HepG2 (cell line): ENCODE measurements around the gene SYP. TPM values are rescaled to one million over a fixed set of nuclear protein-coding genes. Genes with fewer than 3 reads are reported as not detected.
A peak's percentile ranks its signal among the peaks of the same experiment; 100 is the strongest.

ENCODE experiments used
- AHR ChIP-seq: IDR thresholded peaks from 2 replicates; pipeline ENCODE4 v1.6.1; 2018; ENCODE audit warnings: missing genetic modification reagents, missing compliant biosample characterization
- ATF7 ChIP-seq, 2 experiments: fragments of 450-650 bp in 1 of 2; sonication (generic) in 1 of 2; formaldehyde crosslinking in 1 of 2; IDR thresholded peaks; 2 replicates each; pipeline versions ENCODE4 v1.4.0 to v1.6.1; 2016 to 2020; ENCODE audit warnings: antibody characterized with exemption in 1 of 2, mild to moderate bottlenecking in 1 of 2, missing genetic modification reagents in 1 of 2
- FOXJ3 ChIP-seq: sonication (generic); formaldehyde crosslinking; IDR thresholded peaks from 2 replicates; pipeline ENCODE4 v1.4.0; 2020; ENCODE audit warnings: missing genetic modification reagents, mild to moderate bottlenecking, borderline replicate concordance
- GATAD1 ChIP-seq: IDR thresholded peaks from 2 replicates; pipeline ENCODE4 v1.6.1; 2016; ENCODE audit warnings: missing genetic modification reagents, missing compliant biosample characterization
- HMGXB3 ChIP-seq: sonication (generic); formaldehyde crosslinking; IDR thresholded peaks from 2 replicates; pipeline ENCODE4 v1.4.0; 2020; ENCODE audit warnings: missing genetic modification reagents, borderline replicate concordance
- HOMEZ ChIP-seq: IDR thresholded peaks from 2 replicates; pipeline ENCODE4 v1.6.1; 2016; ENCODE audit warnings: low read depth
- JDP2 ChIP-seq: sonication (generic); formaldehyde crosslinking; IDR thresholded peaks from 2 replicates; pipeline ENCODE4 v1.8.1; 2022; ENCODE audit warnings: missing genetic modification reagents, borderline replicate concordance
- PAF1 ChIP-seq: IDR thresholded peaks from 2 replicates; pipeline ENCODE4 v1.6.1; 2016; ENCODE audit warnings: missing genetic modification reagents, missing compliant biosample characterization
- ZNF615 ChIP-seq: sonication (generic); formaldehyde crosslinking; IDR thresholded peaks from 2 replicates; pipeline ENCODE4 v1.5.0; 2020; ENCODE audit warnings: mild to moderate bottlenecking, missing genetic modification reagents, borderline replicate concordance
- ZNF639 ChIP-seq: conservative IDR thresholded peaks from 2 replicates; pipeline ENCODE4 v1.6.1; 2018; ENCODE audit warnings: missing genetic modification reagents
- ZNF746 ChIP-seq: sonication (generic); formaldehyde crosslinking; IDR thresholded peaks from 2 replicates; pipeline ENCODE4 v1.8.0; 2022; ENCODE audit warnings: mild to moderate bottlenecking, missing genetic modification reagents
- ZNF782 ChIP-seq: sonication (generic); formaldehyde crosslinking; IDR thresholded peaks from 2 replicates; pipeline ENCODE4 v1.4.0; 2020; ENCODE audit warnings: missing genetic modification reagents, mild to moderate bottlenecking, borderline replicate concordance
- ZXDC ChIP-seq: sonication (generic); formaldehyde crosslinking; IDR thresholded peaks from 2 replicates; pipeline ENCODE4 v1.5.0; 2020; ENCODE audit warnings: mild to moderate bottlenecking, missing genetic modification reagents
- polyA plus RNA-seq, 8 experiments: library from polyadenylated mRNA; depleted of rRNA in 3 of 8; stranded (reverse) in 7 of 8; unstranded in 1 of 8; fragments of >200 nt; fragmentation: Illumina TruSeq in 4 of 8; extraction: Trizol in 4 of 8; gene quantifications; 2 replicates each; pipeline versions ENCODE4 v1.2.1 to v1.2.3, GENCODE V29; 2011 to 2016; ENCODE audit warnings: low read depth in 4 of 8, missing spikeins in 1 of 8, mixed read lengths in 1 of 8; ENCODE audit not compliant: insufficient read depth in 1 of 8
- total RNA-seq, 5 experiments: library from RNA; depleted of rRNA; stranded (reverse); fragments of >200 nt; fragmentation: Illumina TruSeq; extraction: Trizol; gene quantifications; 2 replicates each; pipeline ENCODE4 v1.2.3, GENCODE V29; 2016; ENCODE audit warnings: low read depth in 1 of 5

The SYP gene
- total and polyA plus RNA-seq, 2 of the 13 experiments (the other 11 are each of a cell fraction or from before 2014, with no cell fraction given): 2.0 to 2.5 TPM

GRCh38 chrX:49199906-49200771 lies at the start of gene SYP (continued):
- 0 out of 2 replicates have a peak, but pooled peaks have one; percentile 34 for TF ChIP-seq HMGXB3 (CRISPR knock-in tag)
- TF ChIP-seq ZNF782: no peak
- no peak for TF ChIP-seq ZXDC (CRISPR knock-in tag)
- no peak for TF ChIP-seq FOXJ3 (CRISPR knock-in tag)
- no peak for TF ChIP-seq ZNF746 (CRISPR knock-in tag)
- TF ChIP-seq HOMEZ: no peak
- no peak for TF ChIP-seq JDP2 (CRISPR knock-in tag)
- TF ChIP-seq GATAD1 (CRISPR knock-in tag): peak; percentile 60; the same call in 1 of the 2 replicates
- peak; percentile 88; the same call in 1 of the 2 replicates for TF ChIP-seq AHR (CRISPR knock-in tag)
- no peak for TF ChIP-seq ATF7 (IDR thresholded peaks at IDR 0.05)
- 0 out of 2 replicates have a peak, but pooled peaks have one; percentile 39 for TF ChIP-seq ATF7 (CRISPR knock-in tag; IDR thresholded peaks at IDR 0.05)
- no peak for TF ChIP-seq ZNF615 (CRISPR knock-in tag)
- TF ChIP-seq ZNF639 (CRISPR knock-in tag): no peak
- TF ChIP-seq PAF1 (CRISPR knock-in tag): no peak
